HEK293 (cell line): ENCODE results near the gene CTSZ.

Source experiments
- CTCF ChIA-PET: fragments of 350-600 bp; formaldehyde crosslinking; extraction: SDS; loops from one replicate; lab custom pipeline; 2021; ENCODE audit warnings: antibody characterized with exemption; lab: Yijun Ruan, JAX
- POLR2A ChIA-PET: fragments of 300-600 bp; formaldehyde crosslinking; extraction: SDS; loops from one replicate; lab custom pipeline; 2020; ENCODE audit warnings: antibody characterized with exemption, inconsistent platforms; lab: Yijun Ruan, JAX
- H3K27ac ChIP-seq: fragments of 200-500 bp; sonication (Bioruptor generic); 2 replicates; pipeline ENCODE4 v1.5.1; 2014; ENCODE audit warnings: low read depth, low read length, control low read depth, inconsistent platforms; ENCODE audit errors: extremely low read depth
- H3K36me3 ChIP-seq, 2 experiments: fragments of 200-500 bp in 1 of 2; sonication (Bioruptor generic) in 1 of 2; 1 replicate in 1 of 2; 2 replicates in 1 of 2; pipeline ENCODE4 v1.5.1; 2014 to 2017; ENCODE audit warnings: inconsistent platforms in 2 of 2, low read length in 2 of 2; ENCODE audit not compliant: control insufficient read depth in 2 of 2, insufficient read depth in 1 of 2
- H3K4me1 ChIP-seq: fragments of 200-500 bp; sonication (Bioruptor generic); 2 replicates; pipeline ENCODE4 v1.5.1; 2014; ENCODE audit warnings: mild to moderate bottlenecking, low read length, inconsistent platforms; ENCODE audit not compliant: control insufficient read depth, insufficient read depth
- H3K4me3 ChIP-seq: 2 replicates; pipeline ENCODE4 v1.5.1; 2011; ENCODE audit warnings: low read depth, mild to moderate bottlenecking, control low read depth, low read length, moderate library complexity
- H3K9me3 ChIP-seq: fragments of 200-500 bp; sonication (Bioruptor generic); 2 replicates; pipeline ENCODE4 v1.5.1; 2014; ENCODE audit warnings: low read depth, low read length, inconsistent platforms; ENCODE audit not compliant: control insufficient read depth, insufficient read depth
- GLIS2 ChIP-seq: fragments of 450-650 bp; formaldehyde crosslinking; IDR thresholded peaks from 2 replicates; pipeline ENCODE4 v1.5.1; 2016; ENCODE audit warnings: missing biosample characterization, missing genetic modification characterization
- KLF7 ChIP-seq: fragments of 450-650 bp; formaldehyde crosslinking; IDR thresholded peaks from 2 replicates; pipeline ENCODE4 v1.5.1; 2016; ENCODE audit warnings: missing biosample characterization, missing genetic modification characterization, borderline replicate concordance
- OVOL3 ChIP-seq: fragments of 450-650 bp; formaldehyde crosslinking; IDR thresholded peaks from 2 replicates; pipeline ENCODE4 v1.5.1; 2016; ENCODE audit warnings: missing biosample characterization, missing genetic modification characterization
- SCRT2 ChIP-seq: fragments of 450-650 bp; formaldehyde crosslinking; IDR thresholded peaks from 2 replicates; pipeline ENCODE4 v1.5.1; 2016; ENCODE audit warnings: missing biosample characterization, missing genetic modification characterization
- SETDB1 ChIP-seq: IDR thresholded peaks from one replicate; pipeline ENCODE4 v1.6.1; 2017; ENCODE audit warnings: mild to moderate bottlenecking, low read length, moderate library complexity, mixed read lengths; ENCODE audit not compliant: insufficient read length
- TRIM28 ChIP-seq: IDR thresholded peaks from 2 replicates; pipeline ENCODE4 v1.6.1; 2011; ENCODE audit warnings: low read length, control low read depth, borderline replicate concordance
- ZBTB6 ChIP-seq: fragments of 450-650 bp; formaldehyde crosslinking; IDR thresholded peaks from 2 replicates; pipeline ENCODE4 v1.5.1; 2017; ENCODE audit warnings: missing biosample characterization, missing genetic modification characterization
- ZNF324 ChIP-seq: fragments of 450-650 bp; formaldehyde crosslinking; IDR thresholded peaks from 2 replicates; pipeline ENCODE4 v1.5.1; 2016; ENCODE audit warnings: missing biosample characterization, missing genetic modification characterization
- ZNF416 ChIP-seq: fragments of 450-650 bp; formaldehyde crosslinking; IDR thresholded peaks from 2 replicates; pipeline ENCODE4 v1.5.1; 2016; ENCODE audit warnings: missing biosample characterization, missing genetic modification characterization
- ZNF423 ChIP-seq: fragments of 450-650 bp; formaldehyde crosslinking; IDR thresholded peaks from 2 replicates; pipeline ENCODE4 v1.5.1; 2016; ENCODE audit warnings: missing biosample characterization, missing genetic modification characterization
- ZNF449 ChIP-seq: fragments of 450-650 bp; formaldehyde crosslinking; IDR thresholded peaks from 2 replicates; pipeline ENCODE4 v1.5.1; 2017; ENCODE audit warnings: missing biosample characterization, mild to moderate bottlenecking, missing genetic modification characterization, moderate library complexity
- ZNF513 ChIP-seq: fragments of 450-650 bp; IDR thresholded peaks from 2 replicates; pipeline ENCODE4 v1.5.1; 2018; ENCODE audit warnings: missing biosample characterization, missing genetic modification characterization
- ZNF555 ChIP-seq: fragments of 450-650 bp; formaldehyde crosslinking; conservative IDR thresholded peaks from 2 replicates; pipeline ENCODE4 v1.5.1; 2017; ENCODE audit warnings: missing biosample characterization, mild to moderate bottlenecking, missing genetic modification characterization, inconsistent platforms
- ZNF624 ChIP-seq: fragments of 450-650 bp; formaldehyde crosslinking; IDR thresholded peaks from 2 replicates; pipeline ENCODE4 v1.5.1; 2017; ENCODE audit warnings: missing biosample characterization, missing genetic modification characterization
- ZNF626 ChIP-seq: fragments of 450-650 bp; sonication (Bioruptor Pico); formaldehyde crosslinking; IDR thresholded peaks from 2 replicates; pipeline ENCODE4 v1.5.1; 2018; ENCODE audit warnings: missing biosample characterization, missing genetic modification characterization, inconsistent platforms
- ZNF747 ChIP-seq: fragments of 450-650 bp; formaldehyde crosslinking; IDR thresholded peaks from 2 replicates; pipeline ENCODE4 v1.5.1; 2016; ENCODE audit warnings: missing biosample characterization, missing genetic modification characterization
- ZSCAN5A ChIP-seq: fragments of 450-650 bp; formaldehyde crosslinking; IDR thresholded peaks from 2 replicates; pipeline ENCODE4 v1.5.1; 2016; ENCODE audit warnings: missing biosample characterization, missing genetic modification characterization

The CTSZ gene

DNA sequence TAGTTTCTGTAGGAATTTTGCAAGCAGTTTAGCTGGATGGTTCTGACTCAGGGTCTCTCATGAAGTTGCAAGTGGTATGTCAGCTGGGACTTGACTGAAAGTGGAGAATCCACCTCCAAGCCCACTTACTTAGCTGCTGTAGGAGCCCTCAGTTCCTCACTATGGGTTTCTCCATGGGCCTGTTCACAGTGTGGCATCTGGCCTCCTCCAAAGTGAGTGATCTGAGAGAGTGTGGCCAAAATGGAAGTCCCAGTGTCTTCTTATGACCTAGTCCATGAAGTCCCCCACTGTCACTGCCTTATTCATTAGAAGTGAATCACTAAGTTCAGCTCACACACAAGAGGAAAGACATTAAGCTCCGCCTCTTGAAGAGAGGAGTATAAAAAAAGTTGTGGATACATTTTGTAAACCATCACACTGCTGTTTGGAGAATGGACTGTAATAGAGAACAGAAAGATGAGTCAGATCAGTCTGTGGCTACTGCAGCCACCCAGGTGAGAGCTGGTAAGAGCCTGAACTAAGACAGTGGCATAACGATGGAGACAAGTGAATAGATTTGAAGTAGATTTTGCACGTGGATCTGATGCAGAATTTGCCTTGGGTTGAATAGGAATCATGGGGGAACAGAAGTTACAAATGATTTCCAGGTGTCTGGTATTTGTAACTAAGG is 30.9 kb downstream of the CTSZ start:
- TF ChIP-seq ZNF747 (tag by site-specific recombination), result no peak
- no peak for TF ChIP-seq GLIS2 (tag by site-specific recombination)
- no peak for TF ChIP-seq ZNF449 (tag by site-specific recombination)
- TF ChIP-seq ZNF324 (tag by site-specific recombination), result no peak
- POLR2A ChIA-PET, result interaction anchor here (0.6 kb wide), 1 partner anchor 37 kb away, joined by 4 read pairs; no protein-coding TSS in a partner anchor
- CTCF ChIA-PET, result no interaction called here
- H3K4me1 ChIP-seq, result no peaks in the 10 kb centered on the region
- H3K4me3 ChIP-seq, result no peak overlapping the region
- H3K27ac ChIP-seq, result no peak overlapping the region
- H3K36me3 ChIP-seq, result no peaks in the 10 kb centered on the region
- no peaks in the 10 kb centered on the region for H3K9me3 ChIP-seq

- TF ChIP-seq TRIM28, result peak; percentile 42; the same call in 1 of the 2 replicates
- 0 out of 2 replicates have a peak, but pooled peaks have one; percentile 28 for TF ChIP-seq ZNF626 (tag by site-specific recombination)
- peak; percentile 98 for TF ChIP-seq SETDB1
- TF ChIP-seq ZNF423 (tag by site-specific recombination), result no peak
- no peaks in the 10 kb centered on the region for H3K36me3 ChIP-seq
- ChIA-PET CTCF (interaction anchor here (0.6 kb wide), 1 partner anchor 8 kb away, joined by 3 read pairs; no protein-coding TSS in a partner anchor), POLR2A (no interaction called here)
- no peaks in the 10 kb centered on the region for H3K4me1 ChIP-seq
- H3K9me3 ChIP-seq, result no peaks in the 10 kb centered on the region
- H3K27ac ChIP-seq, result no peak overlapping the region
- H3K4me3 ChIP-seq, result no peak overlapping the region
Measured at GRCh38 chr20:58975353-58975752, 31.7 kb downstream of the CTSZ start.

GRCh38 chr20:58973866-58974265 is 33.2 kb downstream of the CTSZ start:
- CTCF ChIA-PET, result no interaction called here
- no peak overlapping the region for H3K4me3 ChIP-seq
- no peak overlapping the region for H3K27ac ChIP-seq
- TF ChIP-seq ZNF513 (tag by site-specific recombination), result peak; percentile 81
- no peak for TF ChIP-seq ZNF624 (tag by site-specific recombination)
- H3K36me3 ChIP-seq, result no peaks in the 10 kb centered on the region
- POLR2A ChIA-PET, result no interaction called here
- H3K4me1 ChIP-seq, result no peaks in the 10 kb centered on the region
- H3K9me3 ChIP-seq, result no peaks in the 10 kb centered on the region

- no peaks in the 10 kb centered on the region for H3K4me1 ChIP-seq
- H3K36me3 ChIP-seq, result no peaks in the 10 kb centered on the region
- H3K27ac ChIP-seq, result no peak overlapping the region
- no peaks in the 10 kb centered on the region for H3K9me3 ChIP-seq
- ChIA-PET POLR2A (no interaction called here), CTCF (no interaction called here)
- TF ChIP-seq ZNF416 (tag by site-specific recombination) (no peak), ZSCAN5A (tag by site-specific recombination) (no peak), ZNF555 (tag by site-specific recombination) (no peak), OVOL3 (tag by site-specific recombination) (no peak), KLF7 (no peak), SCRT2 (no peak), ZBTB6 (tag by site-specific recombination) (no peak)
- H3K4me3 ChIP-seq, result no peak overlapping the region
Measured at GRCh38 chr20:58973179-58973578, 33.9 kb downstream of the CTSZ start.
